ENCODE data around the gene PTPRT. TPM values are rescaled to one million over a fixed set of nuclear protein-coding genes. Genes with fewer than 3 reads are reported as not detected.

The PTPRT gene
- total and polyA plus RNA-seq, 2 of the 13 experiments (the other 11 are each of a cell fraction or from before 2014, with no cell fraction given), result under 0.01 to 0.09 TPM

- TF ChIP-seq RNF219 (CRISPR knock-in tag; IDR thresholded peaks at IDR 0.05) (no peak), GFI1 (CRISPR knock-in tag; IDR thresholded peaks at IDR 0.05; ENCODE audit: borderline replicate concordance) (no peak), ZNF530 (CRISPR knock-in tag; IDR thresholded peaks at IDR 0.05; ENCODE audit: low read depth) (no peak)
These were observed 413.8 kb downstream of the PTPRT start (continued) for GRCh38 chr20:42775866-42776265.

- in situ Hi-C loops (cut with HindIII; ENCODE audit: extremely low pct_ligation_motif_present, low pct_unique_long_range_greater_than_20kb), result no loop called here
- ChIA-PET POLR2A (no interaction called here), CTCF (ENCODE audit: low intra/inter-chr PET ratio, low total read pairs) (no interaction called here)
- no peaks in the 10 kb centered on the region for H3K4me1 ChIP-seq (ENCODE audit: insufficient read depth, low read length)
- 0 out of 3 replicates have a peak, but pooled peaks have one; percentile 23 for ATAC-seq
- H3K9ac ChIP-seq (ENCODE audit: insufficient read depth, low read depth, low read length), result no peak overlapping the region
- DNase-seq (ENCODE audit: low spot score), result no peak
- 4% methylated on average over 7 of the region's 7 CpGs for WGBS (ENCODE audit: low lambda C conversion rate)
- H4K20me1 ChIP-seq (ENCODE audit: insufficient read depth, low read length), result no peaks in the 10 kb centered on the region
- intact Hi-C loops (cut with micrococcal nuclease; ENCODE audit: unreplicated experiment), result no loop called here
- FAIRE-seq, result no peak
- no peaks in the 10 kb centered on the region for H3K27me3 ChIP-seq (ENCODE audit: control insufficient read depth in 1 of 2, insufficient read depth in 2 of 2, low read length in 2 of 2)
- no peak overlapping the region for H3K4me3 ChIP-seq (replicated peaks in 1 of 3; ENCODE audit: insufficient read depth in 1 of 3, low read depth in 2 of 3, low read length in 3 of 3)
- BruUV-seq (replicated peaks), result no TSS peak
- H3K4me2 ChIP-seq (ENCODE audit: low read depth, low read length), result no peak overlapping the region
- no peaks in the 10 kb centered on the region for H3K79me2 ChIP-seq (ENCODE audit: insufficient read depth, low read length)
- no peak overlapping the region for H2AFZ ChIP-seq (ENCODE audit: low read length)
- H3K27ac ChIP-seq (ENCODE audit: extremely low read length, insufficient read depth, low read length), result no peak overlapping the region
- H3K36me3 ChIP-seq (replicated peaks in 1 of 2; ENCODE audit: control insufficient read depth in 1 of 2, insufficient read depth in 2 of 2, low read length in 2 of 2), result no peaks in the 10 kb centered on the region
- no peaks in the 10 kb centered on the region for H3K9me3 ChIP-seq (ENCODE audit: low read length)
- TF ChIP-seq STAG1 (CRISPR knock-in tag; IDR thresholded peaks at IDR 0.05), result peak; percentile 32
- TF ChIP-seq ZC3H4 (CRISPR knock-in tag; IDR thresholded peaks at IDR 0.05; ENCODE audit: borderline replicate concordance), result no peak
These were observed 414.7 kb downstream of the PTPRT start for GRCh38 chr20:42775037-42775436.

GRCh38 chr20:42763015-42763414, 426.7 kb downstream of the PTPRT start:
- BruUV-seq (replicated peaks), result no TSS peak
- H3K4me2 ChIP-seq (ENCODE audit: low read depth, low read length), result no peak overlapping the region
- H2AFZ ChIP-seq (ENCODE audit: low read length), result no peak overlapping the region
- ATAC-seq (no peak), FAIRE-seq (no peak), DNase-seq (ENCODE audit: low spot score) (no peak)
- H3K9ac ChIP-seq (ENCODE audit: insufficient read depth, low read depth, low read length), result no peak overlapping the region
- TF ChIP-seq CEBPG (CRISPR knock-in tag; IDR thresholded peaks at IDR 0.05), result no peak
- no peak for TF ChIP-seq BHLHE40 (IDR thresholded peaks at IDR 0.05; ENCODE audit: low read length)
- no peaks in the 10 kb centered on the region for H3K27me3 ChIP-seq (ENCODE audit: control insufficient read depth in 1 of 2, insufficient read depth in 2 of 2, low read length in 2 of 2)
- 0% methylated on average over 1 of the region's 1 CpG for whole genome bisulfite sequencing (ENCODE audit: low lambda C conversion rate)
- no peak overlapping the region for H3K4me3 ChIP-seq (replicated peaks in 1 of 3; ENCODE audit: insufficient read depth in 1 of 3, low read depth in 2 of 3, low read length in 3 of 3)
- no peaks in the 10 kb centered on the region for H3K4me1 ChIP-seq (ENCODE audit: insufficient read depth, low read length)
- no peaks in the 10 kb centered on the region for H3K79me2 ChIP-seq (ENCODE audit: insufficient read depth, low read length)
- ChIA-PET CTCF (ENCODE audit: low intra/inter-chr PET ratio, low total read pairs) (no interaction called here), POLR2A (no interaction called here)
- intact Hi-C loops (cut with micrococcal nuclease; ENCODE audit: unreplicated experiment), result no loop called here
- H3K9me3 ChIP-seq (ENCODE audit: low read length), result 0 out of 2 replicates have a peak, but pooled peaks cover 8% of the 10 kb centered on the region
- H4K20me1 ChIP-seq (ENCODE audit: insufficient read depth, low read length), result no peaks in the 10 kb centered on the region
- in situ Hi-C loops (cut with HindIII; ENCODE audit: extremely low pct_ligation_motif_present, low pct_unique_long_range_greater_than_20kb), result no loop called here
- H3K27ac ChIP-seq (ENCODE audit: extremely low read length, insufficient read depth, low read length), result no peak overlapping the region
- no peaks in the 10 kb centered on the region for H3K36me3 ChIP-seq (replicated peaks in 1 of 2; ENCODE audit: control insufficient read depth in 1 of 2, insufficient read depth in 2 of 2, low read length in 2 of 2)
